ENCODE data around the gene HS2ST1. TPM values are rescaled to one million over a fixed set of nuclear protein-coding genes. Genes with fewer than 3 reads are reported as not detected.

Gene HS2ST1
- polyA plus RNA-seq, 1 experiment, result 22.4 TPM

DNA sequence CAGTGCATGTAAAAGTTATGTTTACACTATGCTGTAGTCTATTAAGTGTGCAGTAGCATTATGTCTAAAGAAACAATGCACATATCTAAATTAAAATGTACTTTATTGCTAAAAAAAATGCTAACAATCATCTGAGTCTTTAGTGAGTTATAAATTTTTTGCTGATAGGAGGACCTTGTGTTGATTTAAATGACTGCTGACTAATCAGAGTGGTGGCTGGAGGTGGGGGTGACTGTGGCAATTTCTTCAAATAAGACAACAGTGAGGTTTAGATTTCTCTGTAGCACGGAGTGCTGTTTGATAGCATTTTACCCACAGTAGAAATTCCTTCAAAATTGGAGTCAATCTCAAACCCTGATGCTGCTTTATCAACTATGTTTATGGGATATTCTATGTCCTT, 37.0 kb downstream of the HS2ST1 start:
- no peak overlapping the region for H3K27ac ChIP-seq (ENCODE audit: low read depth, low read length)
- no peak for DNase-seq (ENCODE audit: low read depth, low spot score)
- H3K9me3 ChIP-seq (ENCODE audit: control insufficient read depth, insufficient read depth, low read length), result no peaks in the 10 kb centered on the region; the same call in 1 of the 2 replicates
- H3K4me3 ChIP-seq (ENCODE audit: low read depth, low read length), result no peak overlapping the region
- CTCF ChIA-PET, result no interaction called here
- no peaks in the 10 kb centered on the region for H3K27me3 ChIP-seq (ENCODE audit: control insufficient read depth, insufficient read depth, low read length)
- POLR2A ChIA-PET, result no interaction called here
- TF ChIP-seq, protein P1, sequence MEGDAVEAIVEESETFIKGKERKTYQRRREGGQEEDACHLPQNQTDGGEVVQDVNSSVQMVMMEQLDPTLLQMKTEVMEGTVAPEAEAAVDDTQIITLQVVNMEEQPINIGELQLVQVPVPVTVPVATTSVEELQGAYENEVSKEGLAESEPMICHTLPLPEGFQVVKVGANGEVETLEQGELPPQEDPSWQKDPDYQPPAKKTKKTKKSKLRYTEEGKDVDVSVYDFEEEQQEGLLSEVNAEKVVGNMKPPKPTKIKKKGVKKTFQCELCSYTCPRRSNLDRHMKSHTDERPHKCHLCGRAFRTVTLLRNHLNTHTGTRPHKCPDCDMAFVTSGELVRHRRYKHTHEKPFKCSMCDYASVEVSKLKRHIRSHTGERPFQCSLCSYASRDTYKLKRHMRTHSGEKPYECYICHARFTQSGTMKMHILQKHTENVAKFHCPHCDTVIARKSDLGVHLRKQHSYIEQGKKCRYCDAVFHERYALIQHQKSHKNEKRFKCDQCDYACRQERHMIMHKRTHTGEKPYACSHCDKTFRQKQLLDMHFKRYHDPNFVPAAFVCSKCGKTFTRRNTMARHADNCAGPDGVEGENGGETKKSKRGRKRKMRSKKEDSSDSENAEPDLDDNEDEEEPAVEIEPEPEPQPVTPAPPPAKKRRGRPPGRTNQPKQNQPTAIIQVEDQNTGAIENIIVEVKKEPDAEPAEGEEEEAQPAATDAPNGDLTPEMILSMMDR (IDR thresholded peaks at IDR 0.05; ENCODE audit: low read depth, low read length), result no peak

DNA sequence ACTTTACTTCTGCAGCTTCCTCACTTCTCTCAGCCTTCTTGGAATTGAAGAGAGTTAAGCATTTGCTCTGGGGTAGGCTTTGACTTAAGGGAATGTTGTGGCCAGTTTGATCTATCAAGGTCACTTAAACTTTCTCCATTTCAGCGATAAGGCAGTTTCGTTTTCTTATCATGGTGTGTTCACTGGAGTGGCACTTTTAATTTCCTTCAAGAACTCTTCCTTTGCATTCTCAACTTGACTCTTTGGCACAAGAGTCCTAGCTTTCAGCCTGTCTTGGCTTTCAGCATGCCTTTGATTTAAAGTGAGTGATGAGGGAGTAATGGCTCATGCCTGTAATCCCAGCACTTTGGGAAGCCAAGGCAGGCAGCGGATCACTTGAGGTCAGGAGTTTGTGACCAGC, 38.7 kb downstream of the HS2ST1 start:
- Histone ChIP-seq H3K27me3 (ENCODE audit: control insufficient read depth, insufficient read depth, low read length) (no peaks in the 10 kb centered on the region), H3K27ac (ENCODE audit: low read depth, low read length) (no peak overlapping the region), H3K4me3 (ENCODE audit: low read depth, low read length) (peak overlapping the region; percentile 14; the same call in 1 of the 2 replicates), H3K9me3 (ENCODE audit: control insufficient read depth, insufficient read depth, low read length) (no peaks in the 10 kb centered on the region; the same call in 1 of the 2 replicates)
- no peak for DNase-seq (ENCODE audit: low read depth, low spot score)
- ChIA-PET POLR2A (no interaction called here), CTCF (interaction anchor here (0.6 to 0.9 kb wide), 3 partner anchors 14 to 249 kb away, joined by 3 to 10 read pairs (median 3); partner anchors contain the start of gene SH3GLB1)
- TF ChIP-seq, protein P1 (IDR thresholded peaks at IDR 0.05; ENCODE audit: low read depth, low read length), result no peak

DNA sequence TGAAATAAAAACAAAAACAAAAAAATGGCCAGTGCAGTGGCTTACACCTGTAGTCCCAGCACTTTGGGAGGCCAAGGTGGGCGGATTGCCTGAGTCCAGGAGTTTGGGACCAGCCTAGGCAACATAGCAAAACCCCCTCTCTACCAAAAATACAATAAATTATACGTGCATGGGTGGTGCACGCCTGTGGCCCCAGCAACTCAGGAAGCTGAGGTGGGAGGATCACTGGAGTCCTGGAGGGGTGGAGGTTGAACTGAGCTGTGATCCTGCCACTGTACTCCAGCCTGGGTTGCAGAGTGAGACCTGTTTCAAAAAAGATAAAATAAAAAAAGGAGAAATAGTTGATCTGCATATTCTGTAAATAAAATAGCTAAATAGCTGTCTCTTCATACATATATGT, 41.2 kb downstream of the HS2ST1 start:
- ChIA-PET POLR2A (no interaction called here), CTCF (interaction anchor here (1.3 to 2.6 kb wide), 2 partner anchors 9 to 252 kb away, joined by 3 to 13 read pairs; no protein-coding TSS in a partner anchor)
- no peak overlapping the region for H3K4me3 ChIP-seq (ENCODE audit: low read depth, low read length)
- H3K27ac ChIP-seq (ENCODE audit: low read depth, low read length), result no peak overlapping the region
- no peaks in the 10 kb centered on the region; the same call in 1 of the 2 replicates for H3K9me3 ChIP-seq (ENCODE audit: control insufficient read depth, insufficient read depth, low read length)
- DNase-seq (ENCODE audit: low read depth, low spot score), result no peak
- TF ChIP-seq, protein P1 (IDR thresholded peaks at IDR 0.05; ENCODE audit: low read depth, low read length), result no peak
- no peaks in the 10 kb centered on the region for H3K27me3 ChIP-seq (ENCODE audit: control insufficient read depth, insufficient read depth, low read length)

DNA sequence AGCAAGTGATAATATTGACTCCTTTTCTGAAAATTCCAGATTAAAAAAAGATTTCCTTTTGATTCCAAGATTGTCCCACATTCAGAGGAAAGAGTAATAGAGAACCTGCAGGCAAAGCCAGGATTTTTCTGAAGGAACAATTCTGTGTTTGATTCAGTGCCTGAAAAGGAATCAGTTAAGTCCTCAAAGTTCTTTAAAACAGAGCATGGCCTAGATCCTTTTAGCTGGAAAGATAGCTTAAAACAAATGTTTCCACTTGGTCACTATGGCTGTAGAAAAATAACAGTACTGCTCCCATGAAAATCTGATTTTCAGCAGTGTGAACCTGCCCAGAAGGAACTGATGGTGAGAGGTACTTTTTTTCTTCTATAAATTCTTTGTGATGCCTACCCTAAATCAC, 41.8 kb downstream of the HS2ST1 start:
- Histone ChIP-seq H3K27ac (ENCODE audit: low read depth, low read length) (no peak overlapping the region), H3K9me3 (ENCODE audit: control insufficient read depth, insufficient read depth, low read length) (no peaks in the 10 kb centered on the region; the same call in 1 of the 2 replicates), H3K27me3 (ENCODE audit: control insufficient read depth, insufficient read depth, low read length) (no peaks in the 10 kb centered on the region), H3K4me3 (ENCODE audit: low read depth, low read length) (no peak overlapping the region)
- no peak for DNase-seq (ENCODE audit: low read depth, low spot score)
- ChIA-PET CTCF (interaction anchor here (2.6 kb wide), 1 partner anchor 8 kb away, joined by 13 read pairs; no protein-coding TSS in a partner anchor), POLR2A (no interaction called here)
- TF ChIP-seq, protein P1 (IDR thresholded peaks at IDR 0.05; ENCODE audit: low read depth, low read length), result no peak

DNA sequence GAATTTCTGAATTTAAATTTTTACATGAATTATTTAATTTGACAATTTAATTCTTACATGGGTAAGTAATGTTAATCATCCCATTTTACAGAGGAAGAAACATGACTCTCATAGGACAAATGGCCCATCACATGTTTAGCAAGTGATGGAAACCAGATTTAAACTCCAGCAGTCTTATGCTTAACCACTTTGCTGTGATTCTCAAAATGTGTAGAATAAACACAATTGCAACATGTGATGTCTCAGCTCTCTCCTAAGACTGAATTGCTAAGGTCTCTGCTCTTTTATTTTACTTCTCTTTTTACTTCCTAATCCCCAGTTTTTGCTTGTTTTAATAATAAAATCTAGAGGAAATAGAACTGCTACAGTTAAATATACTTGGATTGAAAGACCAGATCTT, 42.8 kb downstream of the HS2ST1 start:
- POLR2A ChIA-PET, result no interaction called here
- H3K27me3 ChIP-seq (ENCODE audit: control insufficient read depth, insufficient read depth, low read length), result no peaks in the 10 kb centered on the region
- no peak overlapping the region for H3K4me3 ChIP-seq (ENCODE audit: low read depth, low read length)
- CTCF ChIA-PET, result interaction anchor here (0.7 to 2.0 kb wide), 4 partner anchors 123 to 253 kb away, joined by 3 to 5 read pairs (median 4); partner anchors contain the start of gene SH3GLB1
- TF ChIP-seq, protein P1 (IDR thresholded peaks at IDR 0.05; ENCODE audit: low read depth, low read length), result no peak
- no peak for DNase-seq (ENCODE audit: low read depth, low spot score)
- no peaks in the 10 kb centered on the region; the same call in 1 of the 2 replicates for H3K9me3 ChIP-seq (ENCODE audit: control insufficient read depth, insufficient read depth, low read length)
- H3K27ac ChIP-seq (ENCODE audit: low read depth, low read length), result no peak overlapping the region

All from AG04450 (cell line).